ENCODE data around the gene IFI30.

- TF ChIP-seq POLR2A (IDR thresholded peaks at IDR 0.05) (no peak), CTCF (IDR thresholded peaks at IDR 0.05) (no peak), EP300 (IDR thresholded peaks at IDR 0.05) (no peak)
Observed at GRCh38 chr19:18143902-18144301, 29.7 kb upstream of the IFI30 start.
